IPS DF 6.9 (cell line): ENCODE results near the gene ATP11B.

Source experiments
- DNase-seq: peaks from one replicate; pipeline ENCODE4 v3.0.0-alpha.2; 2013; ENCODE audit warnings: low read depth, low spot score
- H3K27ac ChIP-seq: one replicate; pipeline ENCODE4 v1.5.1; 2013; ENCODE audit warnings: low read length, control low read depth
- H3K27me3 ChIP-seq: 2 replicates; pipeline ENCODE4 v1.6.1; 2013; ENCODE audit warnings: mild to moderate bottlenecking, low read length; ENCODE audit not compliant: control insufficient read depth, insufficient read depth
- H3K36me3 ChIP-seq: 2 replicates; pipeline ENCODE4 v1.6.1; 2013; ENCODE audit warnings: low read length; ENCODE audit not compliant: control insufficient read depth, insufficient read depth
- H3K4me1 ChIP-seq: 2 replicates; pipeline ENCODE4 v1.6.1; 2013; ENCODE audit warnings: low read length; ENCODE audit not compliant: control insufficient read depth, insufficient read depth
- H3K4me3 ChIP-seq: 2 replicates; pipeline ENCODE4 v1.5.1; 2013; ENCODE audit warnings: mild to moderate bottlenecking, low read length
- H3K9me3 ChIP-seq: 2 replicates; pipeline ENCODE4 v1.6.1; 2013; ENCODE audit warnings: low read length, inconsistent platforms; ENCODE audit not compliant: control insufficient read depth, insufficient read depth
- WGBS: extraction: QIAGEN DNeasy Blood & Tissue Kit; methylation state at CpG from one replicate; pipeline ENCODE4 v1.1.7; 2013; ENCODE audit warnings: mixed read lengths, missing lambda C conversion rate; ENCODE audit not compliant: insufficient read length, insufficient coverage; 5-methylcytosine and 5-hydroxymethylcytosine counted together

ATP11B gene

GRCh38 chr3:182969277-182969676 is 176.0 kb downstream of the ATP11B start:
- no peak overlapping the region for H3K4me3 ChIP-seq
- DNase-seq, result no peak
- H3K9me3 ChIP-seq, result no peaks in the 10 kb centered on the region
- H3K27ac ChIP-seq, result no peak overlapping the region
- H3K4me1 ChIP-seq, result no peaks in the 10 kb centered on the region
- no peaks in the 10 kb centered on the region for H3K36me3 ChIP-seq
- no peaks in the 10 kb centered on the region for H3K27me3 ChIP-seq

GRCh38 chr3:182969853-182970252 is 176.5 kb downstream of the ATP11B start:
- Histone ChIP-seq H3K4me3 (no peak overlapping the region), H3K4me1 (no peaks in the 10 kb centered on the region), H3K9me3 (no peaks in the 10 kb centered on the region), H3K27ac (no peak overlapping the region), H3K27me3 (no peaks in the 10 kb centered on the region), H3K36me3 (no peaks in the 10 kb centered on the region)
- DNase-seq, result no peak
- WGBS, result no CpG with 5 or more reads among the region's 7 CpGs

GRCh38 chr3:182970811-182971418 is 177.6 kb downstream of the ATP11B start:
- WGBS, result no CpG with 5 or more reads among the region's 3 CpGs
- Histone ChIP-seq H3K27ac (no peak overlapping the region), H3K9me3 (no peaks in the 10 kb centered on the region)

More at GRCh38 chr3:182970811-182971418, 177.6 kb downstream of the ATP11B start:
- no peak overlapping the region for H3K4me3 ChIP-seq
- H3K27me3 ChIP-seq, result no peaks in the 10 kb centered on the region
- H3K36me3 ChIP-seq, result no peaks in the 10 kb centered on the region
- no peak for DNase-seq
- no peaks in the 10 kb centered on the region for H3K4me1 ChIP-seq
